KMS-11 (cell line): ENCODE results near the gene MCOLN2.

Experiments
- H2AFZ ChIP-seq: fragments of 200-600 bp; sonication (generic); 2 replicates; pipeline ENCODE4 v1.6.1; 2016; ENCODE audit warnings: antibody characterized with exemption, mixed run types, low read depth
- H3K27ac ChIP-seq: fragments of 200-600 bp; sonication (generic); 2 replicates; pipeline ENCODE4 v1.6.1; 2016; ENCODE audit warnings: mild to moderate bottlenecking, mixed run types
- H3K27me3 ChIP-seq: fragments of 200-600 bp; sonication (generic); 2 replicates; pipeline ENCODE4 v1.6.1; 2017; ENCODE audit warnings: mild to moderate bottlenecking, low read depth, mixed run types, moderate library complexity; ENCODE audit not compliant: insufficient read depth
- H3K36me3 ChIP-seq: fragments of 200-600 bp; sonication (generic); 2 replicates; pipeline ENCODE4 v1.6.1; 2017; ENCODE audit warnings: mild to moderate bottlenecking, mixed run types; ENCODE audit not compliant: insufficient read depth
- H3K4me1 ChIP-seq: fragments of 200-600 bp; sonication (generic); 2 replicates; pipeline ENCODE4 v1.6.1; 2016; ENCODE audit warnings: mild to moderate bottlenecking, low read depth, mixed run types; ENCODE audit not compliant: poor library complexity, severe bottlenecking
- H3K4me2 ChIP-seq: fragments of 200-600 bp; sonication (generic); 2 replicates; pipeline ENCODE4 v1.7.0; 2016; ENCODE audit warnings: mild to moderate bottlenecking, mixed run types
- H3K4me3 ChIP-seq: fragments of 200-600 bp; sonication (generic); IDR thresholded peaks from 2 replicates; pipeline ENCODE4 v1.6.1; 2017; ENCODE audit warnings: low read depth, low read length, mixed read lengths; ENCODE audit not compliant: insufficient read depth
- H3K79me2 ChIP-seq: fragments of 200-600 bp; sonication (generic); 2 replicates; pipeline ENCODE4 v1.6.1; 2016; ENCODE audit warnings: low read depth, mixed run types; ENCODE audit not compliant: insufficient read depth
- H3K9ac ChIP-seq: fragments of 200-600 bp; sonication (generic); 2 replicates; pipeline ENCODE4 v1.6.1; 2016; ENCODE audit warnings: mild to moderate bottlenecking, mixed run types
- H4K20me1 ChIP-seq: fragments of 200-600 bp; sonication (generic); 2 replicates; pipeline ENCODE4 v1.6.1; 2016; ENCODE audit warnings: mild to moderate bottlenecking, mixed run types; ENCODE audit not compliant: insufficient read depth
- TF ChIP-seq, protein P1 (sequence below): fragments of 200-600 bp; sonication (generic); conservative IDR thresholded peaks from 2 replicates; pipeline ENCODE4 v1.6.1; 2017; ENCODE audit warnings: low read depth, mild to moderate bottlenecking, antibody characterized with exemption, low read length, moderate library complexity, mixed read lengths

Gene MCOLN2

DNA sequence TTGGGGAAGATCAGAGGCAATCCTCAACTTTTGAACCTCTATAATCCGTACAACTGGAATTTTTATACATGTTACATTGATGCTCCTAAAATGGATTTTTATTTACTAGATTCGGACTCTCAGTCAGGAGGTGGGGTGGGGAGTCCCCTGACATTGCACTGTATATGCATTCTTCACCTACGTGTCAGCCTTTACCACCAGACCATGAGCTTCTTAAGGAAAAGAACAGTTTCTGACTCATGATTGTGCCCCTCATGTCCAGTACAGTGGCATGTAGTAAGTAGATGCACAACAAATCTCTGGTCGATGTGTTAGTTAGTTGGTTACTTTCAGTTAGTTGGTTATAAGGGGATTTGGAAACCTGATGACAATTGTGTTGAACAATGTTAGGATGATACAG lies 119.3 kb downstream of the MCOLN2 start:
- Histone ChIP-seq H3K4me2 (no peak overlapping the region), H4K20me1 (no peaks in the 10 kb centered on the region), H3K36me3 (no peaks in the 10 kb centered on the region), H3K27ac (no peak overlapping the region), H2AFZ (no peak overlapping the region), H3K9ac (no peak overlapping the region), H3K79me2 (no peaks in the 10 kb centered on the region), H3K4me3 (no peak overlapping the region), H3K4me1 (no peaks in the 10 kb centered on the region), H3K27me3 (no peaks in the 10 kb centered on the region)
- TF ChIP-seq, protein P1, sequence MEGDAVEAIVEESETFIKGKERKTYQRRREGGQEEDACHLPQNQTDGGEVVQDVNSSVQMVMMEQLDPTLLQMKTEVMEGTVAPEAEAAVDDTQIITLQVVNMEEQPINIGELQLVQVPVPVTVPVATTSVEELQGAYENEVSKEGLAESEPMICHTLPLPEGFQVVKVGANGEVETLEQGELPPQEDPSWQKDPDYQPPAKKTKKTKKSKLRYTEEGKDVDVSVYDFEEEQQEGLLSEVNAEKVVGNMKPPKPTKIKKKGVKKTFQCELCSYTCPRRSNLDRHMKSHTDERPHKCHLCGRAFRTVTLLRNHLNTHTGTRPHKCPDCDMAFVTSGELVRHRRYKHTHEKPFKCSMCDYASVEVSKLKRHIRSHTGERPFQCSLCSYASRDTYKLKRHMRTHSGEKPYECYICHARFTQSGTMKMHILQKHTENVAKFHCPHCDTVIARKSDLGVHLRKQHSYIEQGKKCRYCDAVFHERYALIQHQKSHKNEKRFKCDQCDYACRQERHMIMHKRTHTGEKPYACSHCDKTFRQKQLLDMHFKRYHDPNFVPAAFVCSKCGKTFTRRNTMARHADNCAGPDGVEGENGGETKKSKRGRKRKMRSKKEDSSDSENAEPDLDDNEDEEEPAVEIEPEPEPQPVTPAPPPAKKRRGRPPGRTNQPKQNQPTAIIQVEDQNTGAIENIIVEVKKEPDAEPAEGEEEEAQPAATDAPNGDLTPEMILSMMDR = no peak

DNA sequence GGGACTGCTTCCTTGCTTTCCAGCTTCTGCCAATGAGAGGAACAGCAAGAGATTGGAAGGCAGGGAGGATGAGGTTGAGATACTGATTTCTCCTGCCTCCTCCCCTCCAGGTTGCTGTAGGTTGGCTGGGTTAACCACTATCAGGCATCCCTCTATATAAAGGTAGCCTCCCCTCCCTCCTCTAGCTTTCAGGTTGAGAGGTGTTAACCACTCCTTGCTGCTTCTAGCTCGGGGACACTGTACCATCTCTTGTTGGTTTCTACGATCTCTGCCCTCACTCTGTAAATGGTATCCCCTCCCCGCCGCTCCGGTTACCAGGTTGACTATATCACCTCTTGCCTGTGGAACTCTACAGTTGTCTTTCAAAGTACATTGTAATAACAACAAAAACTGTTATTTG lies 120.6 kb downstream of the MCOLN2 start:
- H3K9ac ChIP-seq = no peak overlapping the region
- no peak overlapping the region for H3K4me3 ChIP-seq
- no peaks in the 10 kb centered on the region for H3K27me3 ChIP-seq
- TF ChIP-seq, protein P1 = no peak
- H3K36me3 ChIP-seq = no peaks in the 10 kb centered on the region
- H4K20me1 ChIP-seq = no peaks in the 10 kb centered on the region
- H3K27ac ChIP-seq = no peak overlapping the region
- no peaks in the 10 kb centered on the region for H3K4me1 ChIP-seq
- no peaks in the 10 kb centered on the region for H3K79me2 ChIP-seq
- H3K4me2 ChIP-seq = no peak overlapping the region
- H2AFZ ChIP-seq = no peak overlapping the region
